Activated T-cell treated with anti-CD3 and anti-CD28 coated beads, Interleukin-2, amount 50 U/mL, for 48 hours (primary cell): ENCODE measurements around the gene FNIP1.
"Not testable (repeated sequence)": the region's sequence is repeated elsewhere in the genome, so short reads cannot be mapped to it uniquely, and the experiment has no call there.

Experiments used
- DNase-seq, 2 experiments: peaks; one replicate each; pipeline ENCODE4 v3.0.0-alpha.2; 2020

FNIP1 gene

DNA sequence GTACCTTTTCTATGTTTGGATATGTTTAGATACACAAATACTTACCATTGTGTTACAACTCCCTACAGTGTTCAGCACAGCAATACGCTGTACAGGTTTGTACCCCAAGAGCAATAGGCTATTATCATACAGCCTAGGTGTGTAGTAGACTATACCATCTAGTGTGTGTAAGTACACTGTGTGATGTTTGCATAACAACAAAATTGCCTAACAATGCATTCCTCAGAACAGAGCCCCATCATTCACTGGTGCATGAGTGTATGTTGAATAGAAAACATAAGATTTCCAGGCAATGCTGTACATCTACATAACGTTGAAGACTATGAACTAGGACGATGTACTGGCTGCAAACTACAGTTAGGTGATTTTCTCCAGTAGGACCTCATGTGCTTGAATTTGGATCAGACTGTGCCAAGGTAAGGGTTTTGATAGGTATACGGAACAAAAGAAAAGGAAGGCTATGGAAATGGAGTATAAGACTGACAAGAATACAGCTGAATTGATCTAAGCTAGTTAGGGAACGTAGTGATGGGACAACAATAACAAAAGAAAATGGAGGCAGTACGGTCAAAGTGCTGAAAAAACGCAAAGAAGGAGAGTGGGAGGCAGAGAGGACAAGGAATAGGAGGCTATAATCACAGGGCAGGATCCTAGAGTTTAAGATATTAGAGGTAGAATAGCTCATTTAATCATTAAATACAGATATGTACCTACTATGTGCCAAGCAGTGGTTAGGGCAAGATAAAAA is 46.9 kb downstream of the FNIP1 start:
- no peak for DNase-seq

DNA sequence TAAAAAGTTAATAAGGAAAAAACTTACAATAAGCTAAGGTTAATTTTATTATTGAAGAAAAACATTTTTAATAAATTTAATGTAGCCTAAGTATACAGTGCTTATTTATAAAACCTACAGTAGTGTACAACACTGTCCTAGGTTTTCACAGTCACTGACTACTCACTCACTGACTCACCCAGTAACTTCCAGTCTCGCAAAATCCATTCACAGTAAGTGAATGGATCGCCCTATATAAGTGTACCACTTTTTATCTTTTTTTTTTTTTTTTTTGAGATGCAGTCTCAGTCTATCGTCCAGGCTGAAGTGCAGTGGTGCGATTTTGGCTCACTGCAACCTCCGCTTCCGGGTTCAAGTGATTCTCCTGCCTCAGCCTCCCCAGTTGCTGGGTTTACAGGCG is 47.7 kb downstream of the FNIP1 start:
- no peak for DNase-seq

DNA sequence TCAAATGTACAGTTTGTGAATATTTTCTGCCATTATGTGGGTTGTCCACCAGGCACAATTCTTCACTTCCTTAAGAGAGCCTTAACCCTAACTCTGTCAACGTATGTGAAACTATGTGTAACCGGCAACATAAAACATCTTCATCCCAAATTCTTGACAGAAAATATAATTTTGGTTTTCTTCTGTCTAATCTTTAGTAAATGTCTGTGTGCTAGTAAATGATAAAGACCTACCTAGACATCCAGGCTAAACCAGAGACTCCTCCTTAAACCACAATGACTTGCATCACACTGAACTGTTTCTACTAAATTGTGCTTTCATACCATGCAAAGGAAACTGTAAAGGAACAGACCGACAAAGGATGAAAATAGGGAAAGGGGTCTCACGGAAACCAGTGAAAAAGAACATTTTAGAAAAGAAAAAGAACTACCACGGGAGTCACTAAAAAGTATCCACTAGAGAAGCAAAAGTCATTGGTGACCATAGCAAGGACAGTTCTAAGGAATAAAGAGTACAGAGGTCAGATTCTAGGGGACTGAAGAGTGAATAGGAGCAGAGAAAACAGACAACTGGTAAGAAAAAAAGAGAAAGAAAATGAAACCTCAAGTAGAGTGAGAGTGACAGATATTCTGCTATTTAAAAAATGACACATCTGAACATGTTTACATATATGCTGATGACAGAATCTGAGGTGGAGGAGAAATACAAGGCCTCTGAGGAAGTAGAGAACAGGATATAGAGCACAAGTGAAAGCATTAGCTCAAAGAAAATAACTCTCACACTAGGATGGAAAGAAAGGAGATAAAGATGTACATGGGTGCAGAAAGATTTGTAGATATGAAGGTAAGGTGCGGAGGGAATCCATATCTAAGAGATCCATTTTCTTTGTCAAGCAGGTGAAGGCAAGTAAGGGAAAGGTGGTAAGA is 49.4 kb downstream of the FNIP1 start:
- no peak for DNase-seq

DNA sequence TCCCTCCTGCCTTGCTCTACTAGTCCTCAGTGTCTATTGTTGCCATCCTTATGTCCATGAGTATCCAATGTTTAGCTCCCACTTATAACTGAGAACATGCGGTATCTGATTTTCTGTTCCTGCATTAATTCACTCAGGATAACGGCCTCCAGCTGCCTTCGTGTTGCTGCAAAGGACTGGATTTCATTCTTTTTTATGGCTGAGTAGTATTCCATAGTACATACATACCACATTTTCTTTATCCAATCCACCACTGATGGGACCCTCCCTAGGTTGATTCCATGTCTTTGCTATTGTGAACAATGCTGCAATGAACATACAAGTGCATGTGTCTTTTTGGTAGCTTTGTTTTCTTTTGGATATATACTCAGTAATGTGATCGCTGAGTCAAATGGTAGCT is 50.4 kb downstream of the FNIP1 start:
- no peak for DNase-seq

DNA sequence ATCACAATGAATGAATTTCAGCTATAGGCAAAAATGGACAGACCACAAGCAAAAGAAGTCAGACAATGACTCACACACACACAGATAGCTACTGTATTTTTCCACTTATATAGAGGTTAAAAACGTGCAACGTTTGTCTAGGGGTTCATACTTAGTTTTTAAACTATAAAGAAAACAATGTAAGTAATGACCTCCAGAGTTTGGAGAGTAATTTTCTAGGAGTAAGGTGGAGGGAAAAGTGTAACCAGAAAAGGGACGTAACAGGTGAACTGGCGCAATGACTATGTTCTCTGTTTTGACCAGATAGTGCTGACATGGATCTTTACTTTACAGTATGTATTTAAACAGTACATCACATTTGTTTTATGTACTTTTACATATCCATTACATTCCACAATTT is 51.1 kb downstream of the FNIP1 start:
- DNase-seq, result no peak

DNA sequence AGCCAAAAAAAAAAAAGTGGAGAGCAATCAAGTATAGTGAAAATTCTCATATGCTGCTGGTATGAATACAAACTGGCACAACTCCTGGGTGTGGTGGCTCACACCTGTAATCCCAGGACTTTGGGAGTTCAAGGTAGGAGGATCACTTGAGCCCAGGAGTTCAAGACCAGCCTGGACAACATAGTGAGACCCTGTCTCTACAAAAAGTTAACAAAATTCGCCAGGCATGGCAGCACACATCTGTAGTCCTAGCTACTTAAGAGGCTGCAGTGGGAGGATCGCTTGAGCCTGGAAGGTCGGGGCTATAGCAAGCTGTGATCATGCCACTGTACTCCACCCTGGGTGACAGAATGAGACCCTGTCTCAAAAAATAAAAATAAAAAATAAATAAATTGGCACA is 51.7 kb downstream of the FNIP1 start:
- DNase-seq, result no peak

DNA sequence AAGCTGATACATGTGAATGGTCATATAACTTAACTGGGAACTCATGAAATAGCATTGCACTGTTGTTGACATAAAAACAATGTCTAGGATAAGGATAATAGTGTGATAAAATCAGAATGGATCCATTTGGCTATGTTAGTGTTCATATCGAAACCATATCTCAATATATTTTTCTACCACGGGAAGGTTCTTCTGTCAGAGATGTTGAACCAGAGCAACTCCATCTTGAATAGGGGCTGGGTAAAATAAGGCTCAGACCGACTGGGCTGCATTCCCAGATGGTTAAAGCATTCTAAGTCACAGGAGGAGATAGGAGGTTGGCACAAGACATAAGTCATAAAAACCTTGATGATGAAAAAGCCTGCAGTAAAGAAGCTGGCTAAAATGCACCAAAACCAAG is 56.3 kb downstream of the FNIP1 start:
- DNase-seq, result no peak

DNA sequence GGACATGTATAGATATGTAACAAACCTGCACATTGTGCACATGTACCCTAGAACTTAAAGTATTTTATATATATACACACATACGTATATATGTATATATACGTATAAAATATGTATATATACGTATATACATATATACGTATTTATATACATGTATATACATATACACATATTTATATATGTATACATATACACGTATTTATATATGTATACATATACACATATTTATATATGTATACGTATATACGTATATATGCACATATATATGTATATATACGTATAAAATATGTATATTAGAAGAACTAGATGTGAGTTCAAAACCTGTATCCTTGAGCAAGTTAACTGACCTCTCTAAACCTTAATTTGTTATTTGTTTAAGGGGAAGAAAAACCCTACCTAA is 61.4 kb downstream of the FNIP1 start:
- DNase-seq, result no peak

DNA sequence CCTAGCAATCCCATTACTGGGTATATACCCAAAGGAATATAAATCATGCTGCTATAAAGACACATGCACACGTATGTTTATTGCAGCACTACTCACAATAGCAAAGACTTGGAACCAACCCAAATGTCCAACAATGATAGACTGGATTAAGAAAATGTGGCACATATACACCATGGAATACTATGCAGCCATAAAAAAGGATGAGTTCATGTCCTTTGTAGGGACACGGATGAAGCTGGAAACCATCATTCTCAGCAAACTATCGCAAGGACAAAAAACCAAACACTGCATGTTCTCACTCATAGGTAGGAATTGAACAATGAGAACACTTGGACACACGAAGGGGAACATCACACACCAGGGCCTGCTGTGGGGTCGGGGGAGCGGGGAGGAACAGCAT is 61.9 kb downstream of the FNIP1 start:
- DNase-seq, result not testable (repeated sequence)

DNA sequence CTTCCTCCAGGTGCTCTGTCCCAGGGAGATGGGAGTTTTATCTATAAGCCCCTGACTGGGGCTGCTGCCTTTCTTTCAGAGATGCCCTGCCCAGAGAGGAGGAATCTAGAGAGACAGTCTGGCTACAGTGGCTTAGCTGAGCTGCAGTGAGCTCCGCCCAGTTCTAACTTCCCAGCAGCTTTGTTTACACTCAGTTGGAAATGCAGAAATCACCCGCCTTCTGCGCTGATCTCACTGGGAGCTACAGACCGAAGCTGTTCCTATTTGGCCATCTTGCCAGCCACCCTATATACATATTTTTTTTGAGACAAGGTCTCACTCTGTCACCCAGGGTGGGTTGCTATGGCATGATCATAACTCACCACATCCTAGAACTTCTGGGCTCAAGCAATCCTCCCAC is 67.5 kb downstream of the FNIP1 start:
- DNase-seq, result not testable (repeated sequence)

DNA sequence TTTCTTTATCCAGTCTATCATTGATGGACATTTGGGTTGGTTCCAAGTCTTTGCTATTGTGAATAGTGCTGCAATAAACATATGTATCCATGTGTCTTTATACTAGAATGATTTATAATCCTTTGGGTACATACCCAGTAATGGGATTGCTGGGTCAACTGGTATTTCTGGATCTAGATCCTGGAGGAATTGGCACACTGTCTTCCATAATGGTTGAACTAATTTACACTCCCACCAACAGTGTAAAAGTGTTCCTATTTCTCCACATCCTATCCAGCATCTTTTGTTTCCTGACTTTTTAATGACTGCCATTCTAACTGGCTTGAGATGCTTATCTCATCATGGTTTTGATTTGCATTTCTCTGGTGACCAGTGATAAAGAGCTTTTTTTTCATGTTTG is 72.7 kb downstream of the FNIP1 start:
- not testable (repeated sequence) for DNase-seq

DNA sequence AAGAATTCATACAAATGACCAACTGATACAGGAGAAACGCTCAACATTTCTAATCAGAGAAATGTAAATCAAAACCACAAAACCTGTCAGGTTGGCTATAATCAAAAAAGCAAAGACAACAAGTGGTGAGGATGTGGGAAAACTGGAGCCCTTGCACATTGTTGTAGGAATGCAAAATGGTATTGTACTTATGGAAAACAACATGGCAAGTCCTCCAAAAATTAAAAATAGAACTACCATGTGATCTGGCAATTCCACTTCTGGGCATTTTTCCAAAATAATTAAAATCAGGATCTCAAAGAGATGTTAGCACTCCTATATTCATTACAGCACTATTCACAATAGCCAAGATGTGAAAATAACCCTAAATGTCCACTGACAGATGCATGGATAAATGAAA is 76.1 kb downstream of the FNIP1 start:
- no peak for DNase-seq

DNA sequence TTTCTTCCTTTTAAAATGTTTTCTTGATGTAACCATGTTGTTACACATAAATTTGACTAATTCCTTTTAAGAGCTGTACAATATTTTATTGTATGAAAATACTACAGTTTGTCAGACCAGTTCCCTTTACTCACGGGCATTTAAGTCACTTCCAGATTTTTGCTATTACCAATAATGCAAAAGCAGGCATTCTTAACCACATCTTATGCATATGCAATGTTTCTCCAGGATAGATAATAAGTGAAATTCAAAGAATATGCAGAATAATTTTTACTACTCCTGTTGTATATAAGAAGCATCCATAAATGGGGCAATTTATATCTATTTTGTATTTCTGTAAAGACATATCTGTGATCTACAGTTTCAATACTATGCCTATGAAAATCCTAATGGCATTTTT is 77.3 kb downstream of the FNIP1 start:
- no peak for DNase-seq

DNA sequence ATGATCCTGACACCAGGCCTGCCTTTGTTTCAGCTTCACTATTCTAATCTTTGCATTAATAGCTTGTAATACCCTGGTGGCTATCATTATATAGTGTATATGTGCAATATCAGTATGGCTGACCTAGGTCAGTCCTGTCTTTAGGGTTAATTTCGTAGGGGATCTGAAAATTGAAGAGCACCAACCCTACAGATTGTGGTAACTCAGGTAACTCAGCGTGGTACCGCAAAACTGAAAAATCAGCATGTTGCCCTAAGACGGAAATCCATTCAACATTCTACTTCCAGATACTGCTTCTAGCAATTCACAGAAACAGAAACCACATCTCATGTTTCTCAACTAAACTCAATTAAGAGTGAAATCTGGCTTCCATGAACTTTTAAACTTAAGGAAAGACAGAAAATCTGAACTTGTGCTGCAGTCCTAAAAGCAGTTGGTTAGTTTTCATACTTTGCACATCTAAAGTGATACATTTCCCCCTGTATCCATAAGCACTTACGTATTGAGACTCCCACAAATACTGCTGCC is 78.3 kb downstream of the FNIP1 start:
- DNase-seq, result no peak

DNA sequence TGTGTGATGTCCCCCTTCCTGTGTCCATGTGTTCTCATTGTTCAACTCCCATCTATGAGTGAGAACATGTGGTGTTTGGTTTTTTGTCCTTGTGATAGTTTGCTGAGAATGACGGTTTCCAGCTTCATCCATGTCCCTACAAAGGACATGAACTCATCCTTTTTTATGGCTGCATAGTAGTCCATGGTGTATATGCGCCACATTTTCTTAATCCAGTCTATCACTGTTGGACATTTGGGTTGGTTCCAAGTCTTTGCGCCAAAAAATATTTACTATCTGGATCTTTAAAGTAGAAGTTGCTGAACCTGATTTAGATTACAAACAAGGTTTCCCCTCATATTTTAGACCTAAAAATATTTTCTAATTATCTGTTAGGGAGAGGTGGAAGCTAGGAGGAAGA is 79.7 kb downstream of the FNIP1 start:
- not testable (repeated sequence) for DNase-seq

DNA sequence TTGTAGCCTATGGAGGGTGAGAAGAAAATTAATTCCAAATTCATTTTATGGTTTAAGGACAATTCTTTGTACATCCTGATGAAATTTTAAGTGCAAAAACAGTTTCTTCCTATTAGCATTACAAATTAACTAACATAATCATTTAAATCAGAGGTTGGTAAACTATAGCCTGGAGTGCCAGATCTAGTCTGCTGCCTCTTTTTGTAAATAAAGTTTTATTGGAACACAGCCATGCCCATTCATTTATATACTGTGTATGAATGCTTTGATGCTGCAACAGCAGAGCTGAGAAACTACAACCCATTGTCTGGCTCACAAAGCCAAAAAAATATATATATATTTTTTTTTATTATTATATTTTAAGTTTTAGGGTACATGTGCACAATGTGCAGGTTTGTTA is 80.2 kb downstream of the FNIP1 start:
- no peak for DNase-seq

DNA sequence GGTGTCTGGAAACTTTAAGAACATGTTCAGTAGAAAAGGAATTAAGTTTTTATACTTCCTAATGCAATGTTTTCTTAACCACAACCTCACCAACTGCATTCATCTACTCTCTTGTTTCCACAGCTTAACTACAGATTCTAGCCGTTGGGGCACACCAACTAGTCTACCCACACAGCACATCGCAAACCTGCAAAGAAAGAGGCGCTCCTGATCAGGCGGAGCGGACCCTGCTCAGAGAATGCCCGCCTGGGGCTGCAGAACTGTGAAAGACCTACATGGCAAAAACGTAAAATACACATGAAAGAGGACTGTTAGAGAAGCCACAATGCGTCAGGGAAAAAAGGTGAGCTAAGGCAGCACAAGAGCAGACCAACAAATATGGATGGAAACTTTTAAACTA is 86.4 kb downstream of the FNIP1 start:
- DNase-seq, result no peak

DNA sequence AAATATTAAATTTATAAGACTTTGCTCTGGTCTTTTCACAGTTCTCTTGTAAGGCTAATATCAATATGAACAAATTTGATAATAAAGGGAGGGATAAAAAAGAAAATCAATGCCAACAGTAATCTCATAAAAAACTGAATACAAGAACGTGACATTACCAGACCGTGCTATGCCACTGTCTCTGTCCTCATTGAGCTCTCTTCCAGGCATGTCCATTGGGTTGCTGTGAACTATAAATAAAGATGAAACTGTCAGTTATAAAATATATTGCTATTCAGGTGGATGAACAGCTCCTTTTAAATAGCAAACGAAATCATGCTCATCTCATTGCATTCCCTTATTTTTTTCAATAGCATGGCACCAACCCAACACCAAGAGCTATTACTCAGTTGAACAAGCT is 87.8 kb downstream of the FNIP1 start:
- DNase-seq, result no peak

DNA sequence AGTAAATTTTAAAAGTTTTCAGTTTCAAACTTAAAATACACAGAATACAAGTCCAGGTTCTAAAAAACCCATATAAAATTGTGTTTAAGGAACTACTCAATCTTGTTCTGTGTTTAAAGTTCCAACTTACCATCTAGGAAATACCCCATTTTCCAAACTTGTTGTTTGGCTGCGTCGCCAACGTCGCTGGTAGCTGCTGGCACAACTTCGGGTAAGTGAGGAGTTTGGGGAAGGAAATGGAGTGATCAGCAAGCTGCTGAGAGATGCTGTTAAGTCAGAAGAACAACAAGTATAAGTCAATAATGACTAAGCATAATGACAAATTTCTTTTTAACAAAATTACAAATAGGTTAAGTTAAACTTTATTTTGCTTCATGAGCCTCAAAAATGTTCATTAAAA is 90.5 kb downstream of the FNIP1 start:
- DNase-seq, result no peak

DNA sequence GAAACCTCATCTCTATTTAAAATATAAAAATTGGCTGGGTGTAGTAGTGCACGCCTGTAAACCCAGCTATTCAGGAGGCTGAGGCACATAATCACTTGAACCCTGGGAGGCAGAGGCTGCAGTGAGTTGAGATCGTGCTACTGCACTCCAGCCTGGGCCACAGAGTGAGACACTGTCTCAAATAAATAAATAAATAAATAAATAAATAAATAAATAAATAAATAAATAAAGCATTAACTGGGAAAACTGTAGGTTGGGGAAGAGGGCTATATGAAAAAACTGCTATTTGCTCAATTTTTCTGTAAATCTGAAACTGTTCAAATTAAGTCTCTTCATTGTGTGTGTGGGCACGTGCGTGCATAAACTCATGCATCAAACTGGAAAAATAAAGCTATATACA is 101.9 kb downstream of the FNIP1 start:
- DNase-seq, result no peak

DNA sequence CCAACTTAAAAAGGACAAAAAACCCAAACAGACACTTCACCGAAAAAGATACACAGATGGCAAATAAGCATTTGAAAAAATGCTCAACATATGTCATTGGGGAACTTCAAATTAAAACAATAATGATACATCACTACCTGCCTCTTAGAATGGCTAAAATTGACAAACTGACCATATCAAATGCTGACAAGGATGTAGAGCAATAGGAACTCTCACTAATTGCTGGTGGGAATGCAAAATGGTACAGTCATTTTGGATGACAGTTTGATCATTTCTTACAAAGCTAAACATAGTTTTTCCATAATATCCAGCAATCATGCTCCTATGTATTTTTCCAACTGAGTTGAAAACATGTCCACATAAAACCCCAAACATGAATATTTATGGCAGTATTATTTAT is 102.9 kb downstream of the FNIP1 start:
- no peak for DNase-seq

DNA sequence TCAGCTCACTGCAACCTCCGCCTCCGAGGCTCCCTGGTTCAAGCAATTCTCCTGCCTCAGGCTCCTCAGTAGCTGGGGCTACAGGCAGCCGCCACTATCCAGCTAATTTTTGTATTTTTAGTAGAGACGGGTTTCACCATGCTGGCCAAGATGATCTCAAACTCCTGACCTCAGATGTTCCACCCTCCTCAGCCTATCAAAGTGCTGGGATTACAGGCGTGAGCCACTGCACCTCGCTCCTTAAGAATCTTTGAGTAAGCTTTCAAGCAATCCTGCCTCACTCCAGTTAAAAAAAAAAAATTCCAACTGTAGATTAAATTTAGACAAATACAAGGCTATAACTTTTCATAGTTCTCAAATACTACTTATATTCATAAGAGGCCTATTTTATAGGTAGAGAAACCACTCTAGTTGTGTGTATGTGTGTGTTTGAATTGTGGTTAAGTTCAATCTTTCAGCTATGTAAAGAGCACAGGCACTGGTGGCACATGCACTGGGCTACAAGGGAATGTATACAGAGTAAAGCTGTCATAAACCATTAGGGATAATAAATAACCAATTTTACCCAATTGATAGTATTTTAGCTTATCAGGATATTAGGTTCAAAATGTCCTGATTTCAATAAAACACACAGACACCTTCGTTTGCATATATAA is 111.2 kb downstream of the FNIP1 start:
- DNase-seq, result no peak

DNA sequence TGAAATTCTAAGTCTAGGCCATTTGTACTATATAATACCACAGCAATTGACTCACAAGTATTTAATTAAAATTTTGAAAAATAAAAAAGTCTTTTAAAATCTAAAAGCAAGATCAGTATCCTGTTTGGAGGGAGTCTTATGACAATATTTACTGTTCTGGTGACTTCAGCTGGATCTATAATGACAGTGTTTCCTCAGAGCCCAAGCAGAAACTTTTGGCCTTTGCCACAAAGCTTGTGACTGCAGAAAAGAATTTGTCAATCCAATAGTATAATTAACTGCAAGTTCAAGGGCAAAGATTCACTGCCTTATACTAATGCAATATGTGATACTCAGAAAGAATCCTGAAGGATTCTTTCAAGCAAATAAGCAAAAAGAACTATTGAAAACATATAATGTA is 112.2 kb downstream of the FNIP1 start:
- no peak for DNase-seq

DNA sequence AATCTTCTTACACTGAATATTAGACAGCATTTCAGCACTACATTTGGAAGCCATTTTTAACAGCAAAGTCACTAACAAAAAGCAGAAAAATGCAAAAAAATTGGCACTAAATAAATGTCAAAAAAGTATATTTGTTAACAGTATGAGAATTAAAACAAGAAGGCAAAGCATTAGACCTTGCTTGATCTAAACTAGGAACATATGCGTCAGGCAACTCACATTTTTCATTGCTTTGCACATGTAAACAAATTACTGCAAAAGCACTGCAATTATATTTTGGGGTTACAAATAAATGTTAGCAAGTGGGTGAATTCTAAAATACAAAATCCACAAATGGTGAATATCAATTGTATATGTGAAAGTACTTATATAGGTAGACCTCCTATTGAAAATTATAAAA is 112.8 kb downstream of the FNIP1 start:
- no peak for DNase-seq
